Measurements from ENCODE around the gene CASP14. TPM values are rescaled to one million over a fixed set of nuclear protein-coding genes. Genes with fewer than 3 reads are reported as not detected.
A peak's percentile ranks its signal among the peaks of the same experiment; 100 is the strongest.

Gene CASP14
- polyA plus RNA-seq, 1 donor from 2014 or later, result not detected

- TF ChIP-seq EP300 (conservative IDR thresholded peaks at IDR 0.05; ENCODE audit: poor library complexity, severe bottlenecking) (no peak), SMC3 (conservative IDR thresholded peaks at IDR 0.05; ENCODE audit: poor library complexity) (no peak)
These were observed 37.9 kb downstream of the CASP14 start (continued) for GRCh38 chr19:15087182-15087581.

GRCh38 chr19:15091918-15092753 is 42.9 kb downstream of the CASP14 start:
- no peak overlapping the region for H3K4me2 ChIP-seq (ENCODE audit: low read length)
- H4K20me1 ChIP-seq (ENCODE audit: insufficient read depth), result no peaks in the 10 kb centered on the region
- no peak overlapping the region for H3K27ac ChIP-seq (ENCODE audit: low read length)
- no peak overlapping the region for H2AFZ ChIP-seq (ENCODE audit: low read depth, low read length)
- no peaks in the 10 kb centered on the region for H3K36me3 ChIP-seq (ENCODE audit: insufficient read depth, low read length)
- H3K9ac ChIP-seq (ENCODE audit: low read length), result no peak overlapping the region
- peaks cover 2% of the 10 kb centered on the region for H3K27me3 ChIP-seq (ENCODE audit: insufficient read depth, low read depth, low read length)
- no peaks in the 10 kb centered on the region for H3K9me2 ChIP-seq (ENCODE audit: insufficient read depth, low read length)
- H3K9me3 ChIP-seq (ENCODE audit: low read length), result no peaks in the 10 kb centered on the region
- no peaks in the 10 kb centered on the region for H3K79me2 ChIP-seq (replicated peaks; ENCODE audit: insufficient read depth, low read length)
- no peaks in the 10 kb centered on the region for H3F3A ChIP-seq (ENCODE audit: insufficient read depth, low read length, poor library complexity, severe bottlenecking)
- TF ChIP-seq MXI1 (conservative IDR thresholded peaks at IDR 0.05; ENCODE audit: poor library complexity, severe bottlenecking), result no peak
- peak; percentile 74 for TF ChIP-seq RAD21 (conservative IDR thresholded peaks at IDR 0.05)
- no peak for TF ChIP-seq EZH2 (IDR thresholded peaks at IDR 0.05; ENCODE audit: borderline replicate concordance, insufficient read depth, low read length, poor library complexity, severe bottlenecking)
- TF ChIP-seq SMC3 (conservative IDR thresholded peaks at IDR 0.05; ENCODE audit: poor library complexity), result peak; percentile 67
- TF ChIP-seq CTCF (IDR thresholded peaks at IDR 0.05; ENCODE audit: poor library complexity, severe bottlenecking), result peak; percentile 77
- no peak overlapping the region for H3K4me3 ChIP-seq (ENCODE audit: low read length)

GRCh38 chr19:15093001-15093400 is 43.7 kb downstream of the CASP14 start:
- H3K27me3 ChIP-seq (ENCODE audit: insufficient read depth, low read depth, low read length), result no peaks in the 10 kb centered on the region
- H3K9me3 ChIP-seq (ENCODE audit: low read length), result no peaks in the 10 kb centered on the region
- H3K79me2 ChIP-seq (replicated peaks; ENCODE audit: insufficient read depth, low read length), result no peaks in the 10 kb centered on the region
- H4K20me1 ChIP-seq (ENCODE audit: insufficient read depth), result no peaks in the 10 kb centered on the region
- no peaks in the 10 kb centered on the region for H3K9me2 ChIP-seq (ENCODE audit: insufficient read depth, low read length)
- H3F3A ChIP-seq (ENCODE audit: insufficient read depth, low read length, poor library complexity, severe bottlenecking), result no peaks in the 10 kb centered on the region
- no peak overlapping the region for H3K9ac ChIP-seq (ENCODE audit: low read length)
- no peak overlapping the region for H3K27ac ChIP-seq (ENCODE audit: low read length)
- TF ChIP-seq RAD21 (conservative IDR thresholded peaks at IDR 0.05), result no peak
- no peak for TF ChIP-seq EZH2 (IDR thresholded peaks at IDR 0.05; ENCODE audit: borderline replicate concordance, insufficient read depth, low read length, poor library complexity, severe bottlenecking)
- TF ChIP-seq POLR2AphosphoS5 (IDR thresholded peaks at IDR 0.05), result no peak
- no peak for TF ChIP-seq REST (IDR thresholded peaks at IDR 0.05; ENCODE audit: borderline replicate concordance)
- TF ChIP-seq MXI1 (conservative IDR thresholded peaks at IDR 0.05; ENCODE audit: poor library complexity, severe bottlenecking), result no peak
- no peak for TF ChIP-seq EP300 (conservative IDR thresholded peaks at IDR 0.05; ENCODE audit: poor library complexity, severe bottlenecking)
- no peak for TF ChIP-seq SMC3 (conservative IDR thresholded peaks at IDR 0.05; ENCODE audit: poor library complexity)
- no peak for TF ChIP-seq TAF1 (IDR thresholded peaks at IDR 0.05; ENCODE audit: low read depth)
- TF ChIP-seq CTCF (IDR thresholded peaks at IDR 0.05; ENCODE audit: poor library complexity, severe bottlenecking), result no peak
- H3K36me3 ChIP-seq (ENCODE audit: insufficient read depth, low read length), result no peaks in the 10 kb centered on the region
- H3K4me3 ChIP-seq (ENCODE audit: low read length), result no peak overlapping the region
- H3K4me2 ChIP-seq (ENCODE audit: low read length), result no peak overlapping the region
- no peak overlapping the region for H2AFZ ChIP-seq (ENCODE audit: low read depth, low read length)
